ES-I3 (cell line): ENCODE results near the gene TOM1.

Experiments
- H3K36me3 ChIP-seq: 2 replicates; pipeline ENCODE4 v1.6.1; 2013; ENCODE audit warnings: mild to moderate bottlenecking, low read length, control low read depth, moderate library complexity; ENCODE audit not compliant: insufficient read depth
- H3K4me1 ChIP-seq: 2 replicates; pipeline ENCODE4 v1.6.1; 2013; ENCODE audit warnings: mild to moderate bottlenecking, control low read depth, low read length; ENCODE audit not compliant: insufficient read depth
- H3K9ac ChIP-seq: 2 replicates; pipeline ENCODE4 v1.6.1; 2013; ENCODE audit warnings: low read depth, mild to moderate bottlenecking, low read length, moderate library complexity
- H3K9me3 ChIP-seq: 2 replicates; pipeline ENCODE4 v1.6.1; 2013; ENCODE audit warnings: mild to moderate bottlenecking, low read length, moderate library complexity; ENCODE audit not compliant: control insufficient read depth, insufficient read depth

TOM1 gene

GRCh38 chr22:35324762-35325161 lies 25.1 kb downstream of the TOM1 start:
- Histone ChIP-seq H3K36me3 (peaks cover 2% of the 10 kb centered on the region; the same call in 1 of the 2 replicates), H3K9ac (no peak overlapping the region), H3K9me3 (no peaks in the 10 kb centered on the region), H3K4me1 (no peaks in the 10 kb centered on the region)

GRCh38 chr22:35325209-35325608 lies 25.5 kb downstream of the TOM1 start:
- Histone ChIP-seq H3K9me3 (no peaks in the 10 kb centered on the region), H3K9ac (no peak overlapping the region), H3K4me1 (no peaks in the 10 kb centered on the region), H3K36me3 (peaks cover 2% of the 10 kb centered on the region; the same call in 1 of the 2 replicates)

GRCh38 chr22:35326854-35327562 lies 27.3 kb downstream of the TOM1 start:
- Histone ChIP-seq H3K36me3 (peaks cover 2% of the 10 kb centered on the region; the same call in 1 of the 2 replicates), H3K9ac (no peak overlapping the region), H3K9me3 (no peaks in the 10 kb centered on the region), H3K4me1 (no peaks in the 10 kb centered on the region)

- Histone ChIP-seq H3K9me3 (no peaks in the 10 kb centered on the region), H3K36me3 (peaks cover 2% of the 10 kb centered on the region), H3K4me1 (no peaks in the 10 kb centered on the region), H3K9ac (no peak overlapping the region)
Measured at GRCh38 chr22:35327690-35328471, 28.2 kb downstream of the TOM1 start.

GRCh38 chr22:35328472-35328885 lies 28.8 kb downstream of the TOM1 start:
- peaks cover 1% of the 10 kb centered on the region for H3K36me3 ChIP-seq
- H3K9me3 ChIP-seq: no peaks in the 10 kb centered on the region
- no peak overlapping the region for H3K9ac ChIP-seq
- H3K4me1 ChIP-seq: no peaks in the 10 kb centered on the region

GRCh38 chr22:35329114-35329847 lies 29.6 kb downstream of the TOM1 start:
- no peaks in the 10 kb centered on the region; the same call in 1 of the 2 replicates for H3K36me3 ChIP-seq
- H3K9ac ChIP-seq: no peak overlapping the region
- H3K4me1 ChIP-seq: no peaks in the 10 kb centered on the region
- H3K9me3 ChIP-seq: no peaks in the 10 kb centered on the region

- no peaks in the 10 kb centered on the region; the same call in 1 of the 2 replicates for H3K36me3 ChIP-seq
- H3K9ac ChIP-seq: no peak overlapping the region
- H3K9me3 ChIP-seq: no peaks in the 10 kb centered on the region
- H3K4me1 ChIP-seq: no peaks in the 10 kb centered on the region
Measured at GRCh38 chr22:35330258-35330861, 30.7 kb downstream of the TOM1 start.

GRCh38 chr22:35332278-35332677 lies 32.6 kb downstream of the TOM1 start:
- H3K36me3 ChIP-seq: no peaks in the 10 kb centered on the region; the same call in 1 of the 2 replicates
- no peaks in the 10 kb centered on the region for H3K9me3 ChIP-seq
- H3K4me1 ChIP-seq: no peaks in the 10 kb centered on the region
- no peak overlapping the region for H3K9ac ChIP-seq

- no peaks in the 10 kb centered on the region; the same call in 1 of the 2 replicates for H3K36me3 ChIP-seq
- H3K9ac ChIP-seq: no peak overlapping the region
- no peaks in the 10 kb centered on the region for H3K9me3 ChIP-seq
- no peaks in the 10 kb centered on the region for H3K4me1 ChIP-seq
Measured at GRCh38 chr22:35333220-35333619, 33.5 kb downstream of the TOM1 start.

GRCh38 chr22:35334004-35334403 lies 34.3 kb downstream of the TOM1 start:
- Histone ChIP-seq H3K9me3 (no peaks in the 10 kb centered on the region), H3K36me3 (no peaks in the 10 kb centered on the region; the same call in 1 of the 2 replicates), H3K9ac (no peak overlapping the region), H3K4me1 (no peaks in the 10 kb centered on the region)

- H3K9ac ChIP-seq: no peak overlapping the region
- no peaks in the 10 kb centered on the region for H3K4me1 ChIP-seq
- no peaks in the 10 kb centered on the region for H3K9me3 ChIP-seq
- no peaks in the 10 kb centered on the region; the same call in 1 of the 2 replicates for H3K36me3 ChIP-seq
Measured at GRCh38 chr22:35335468-35335867, 35.8 kb downstream of the TOM1 start.

GRCh38 chr22:35335936-35336781 lies 36.5 kb downstream of the TOM1 start:
- Histone ChIP-seq H3K4me1 (no peaks in the 10 kb centered on the region), H3K9me3 (no peaks in the 10 kb centered on the region), H3K9ac (no peak overlapping the region), H3K36me3 (no peaks in the 10 kb centered on the region; the same call in 1 of the 2 replicates)

- Histone ChIP-seq H3K9me3 (no peaks in the 10 kb centered on the region), H3K9ac (no peak overlapping the region), H3K4me1 (no peaks in the 10 kb centered on the region), H3K36me3 (no peaks in the 10 kb centered on the region)
Measured at GRCh38 chr22:35337932-35338331, 38.2 kb downstream of the TOM1 start.
